Omental fat pad (tissue), 4 donors: ENCODE results near the gene PTPN3. TPM values are rescaled to one million over a fixed set of nuclear protein-coding genes. Genes with fewer than 3 reads are reported as not detected.

Experiments
- ATAC-seq: fragments of 150-250 bp; one replicate; pipeline ENCODE4 v1.9.1; 2016; ENCODE audit warnings: mild to moderate bottlenecking, moderate library complexity; ENCODE audit not compliant: low FRiP score
- DNase-seq: peaks from one replicate; pipeline ENCODE4 v3.0.0-alpha.2; 2019; ENCODE audit warnings: low spot score
- total RNA-seq, 4 donors: library from RNA; depleted of rRNA; stranded (reverse); fragments of >200 nt; gene quantifications; one replicate each; pipeline ENCODE4 v1.1.0, GENCODE V29; 2016
- TF ChIP-seq, protein P1 (sequence below), 3 donors: fragments of 450-650 bp; IDR thresholded peaks; one replicate each; pipeline ENCODE4 v1.5.1; 2016 to 2017; ENCODE audit warnings: antibody characterized with exemption in 3 of 3, mild to moderate bottlenecking in 3 of 3, moderate library complexity in 2 of 3

Gene PTPN3
- total RNA-seq, 4 donors from 2014 or later = 4.1 to 14.6 (median 7.8) TPM

DNA sequence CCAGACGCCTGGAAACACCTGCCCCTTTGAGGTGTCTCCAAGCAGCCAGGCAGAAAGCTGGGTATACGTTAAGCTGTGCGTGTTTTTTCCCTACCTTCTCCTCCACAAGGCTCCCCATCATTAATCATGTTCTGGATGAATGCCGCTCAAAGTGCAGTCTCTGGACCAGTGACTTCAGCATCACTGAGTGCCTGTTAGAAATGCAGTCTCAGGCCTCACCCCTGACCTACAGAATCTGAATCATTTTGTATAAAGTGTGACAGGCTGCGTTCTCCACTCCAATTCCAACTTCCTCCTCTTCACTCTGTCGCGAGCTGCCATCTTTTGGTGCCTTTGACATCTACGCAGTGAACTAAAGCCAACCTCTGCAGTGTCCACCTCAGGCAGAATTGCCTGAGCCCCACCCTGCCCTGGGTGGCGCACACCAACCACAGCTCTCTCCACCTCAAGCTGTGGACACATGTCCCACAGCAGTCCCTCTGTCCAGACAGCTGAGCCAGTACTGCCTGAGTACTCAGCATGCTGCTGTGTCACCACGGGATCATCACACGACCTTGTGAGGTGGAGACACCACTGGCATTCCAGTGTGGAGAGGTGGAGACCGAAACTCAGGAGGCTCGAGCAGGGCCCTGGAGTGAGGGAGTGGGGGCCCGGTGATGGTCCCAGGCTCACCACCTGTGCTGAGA lies 14.2 kb downstream of the PTPN3 start:
- DNase-seq = no peak
- no peak for ATAC-seq
- TF ChIP-seq, protein P1, sequence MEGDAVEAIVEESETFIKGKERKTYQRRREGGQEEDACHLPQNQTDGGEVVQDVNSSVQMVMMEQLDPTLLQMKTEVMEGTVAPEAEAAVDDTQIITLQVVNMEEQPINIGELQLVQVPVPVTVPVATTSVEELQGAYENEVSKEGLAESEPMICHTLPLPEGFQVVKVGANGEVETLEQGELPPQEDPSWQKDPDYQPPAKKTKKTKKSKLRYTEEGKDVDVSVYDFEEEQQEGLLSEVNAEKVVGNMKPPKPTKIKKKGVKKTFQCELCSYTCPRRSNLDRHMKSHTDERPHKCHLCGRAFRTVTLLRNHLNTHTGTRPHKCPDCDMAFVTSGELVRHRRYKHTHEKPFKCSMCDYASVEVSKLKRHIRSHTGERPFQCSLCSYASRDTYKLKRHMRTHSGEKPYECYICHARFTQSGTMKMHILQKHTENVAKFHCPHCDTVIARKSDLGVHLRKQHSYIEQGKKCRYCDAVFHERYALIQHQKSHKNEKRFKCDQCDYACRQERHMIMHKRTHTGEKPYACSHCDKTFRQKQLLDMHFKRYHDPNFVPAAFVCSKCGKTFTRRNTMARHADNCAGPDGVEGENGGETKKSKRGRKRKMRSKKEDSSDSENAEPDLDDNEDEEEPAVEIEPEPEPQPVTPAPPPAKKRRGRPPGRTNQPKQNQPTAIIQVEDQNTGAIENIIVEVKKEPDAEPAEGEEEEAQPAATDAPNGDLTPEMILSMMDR (IDR thresholded peaks at IDR 0.05) = no peak

DNA sequence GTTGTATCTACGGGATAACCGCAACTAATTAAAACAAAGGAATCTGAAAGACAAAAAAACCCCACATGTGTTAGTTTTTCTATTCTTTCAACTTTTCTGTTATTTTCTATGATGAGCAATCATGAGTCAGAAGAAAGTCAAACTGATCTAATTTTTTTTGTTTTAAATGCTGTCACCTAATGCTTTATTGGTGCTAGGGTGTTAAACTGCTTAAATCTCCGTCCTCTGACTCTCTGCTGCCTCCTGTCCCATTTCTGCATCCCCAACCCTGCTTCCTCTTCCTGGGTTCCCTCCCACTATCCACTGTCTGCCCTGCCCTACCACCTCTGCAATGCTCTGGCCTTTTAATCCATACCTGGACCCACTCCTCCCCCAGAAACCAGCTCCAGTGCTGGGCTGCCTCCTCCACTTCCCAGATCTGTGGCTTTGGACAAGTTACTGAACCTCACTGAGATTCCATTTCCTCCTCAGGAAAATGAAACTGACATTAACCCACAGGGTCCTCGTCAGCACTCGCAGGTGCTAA lies 15.7 kb downstream of the PTPN3 start:
- TF ChIP-seq, protein P1 (IDR thresholded peaks at IDR 0.05) = no peak
- DNase-seq = no peak
- peak; percentile 14 for ATAC-seq

DNA sequence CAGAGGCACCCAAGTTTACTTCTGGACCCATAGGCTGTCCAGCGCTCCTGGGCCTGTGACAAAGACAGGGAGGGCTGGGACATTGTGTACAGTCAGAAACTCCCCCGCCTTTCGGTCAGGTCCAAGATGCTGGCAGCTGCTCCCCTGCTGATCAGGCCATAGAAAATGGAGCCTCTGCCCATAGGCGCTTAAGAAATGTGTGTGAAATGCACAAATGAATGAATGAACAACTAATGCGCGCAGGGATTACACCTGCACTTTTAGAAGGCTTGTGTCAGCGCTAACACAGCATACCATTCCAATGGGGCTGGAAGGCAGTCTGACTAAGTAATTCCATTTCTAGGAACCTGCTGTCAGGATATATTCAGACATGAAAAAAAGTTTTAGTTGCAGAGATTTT lies 16.3 kb downstream of the PTPN3 start:
- TF ChIP-seq, protein P1 (IDR thresholded peaks at IDR 0.05) = no peak
- no peak for ATAC-seq
- no peak for DNase-seq

DNA sequence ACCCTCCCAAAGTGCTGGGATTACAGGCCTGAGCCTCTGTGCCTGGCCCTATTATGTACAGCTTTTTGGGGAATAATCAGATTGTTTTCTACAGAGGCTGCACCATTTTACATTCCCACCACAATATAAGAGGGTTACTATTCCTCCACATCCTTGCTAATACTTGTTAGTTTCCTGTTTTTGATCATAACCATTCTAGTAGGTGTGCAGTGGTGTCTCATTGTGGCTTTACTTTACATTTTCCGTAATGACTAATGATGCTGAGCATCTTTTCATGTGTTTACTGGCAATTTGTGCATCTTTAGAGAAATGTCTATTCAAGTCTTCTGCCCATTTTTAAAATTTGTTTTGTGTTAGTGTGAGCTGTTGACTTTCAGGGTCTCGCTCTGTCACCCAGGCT lies 18.3 kb downstream of the PTPN3 start:
- TF ChIP-seq, protein P1 (IDR thresholded peaks at IDR 0.05) = no peak
- DNase-seq (no peak), ATAC-seq (no peak)

DNA sequence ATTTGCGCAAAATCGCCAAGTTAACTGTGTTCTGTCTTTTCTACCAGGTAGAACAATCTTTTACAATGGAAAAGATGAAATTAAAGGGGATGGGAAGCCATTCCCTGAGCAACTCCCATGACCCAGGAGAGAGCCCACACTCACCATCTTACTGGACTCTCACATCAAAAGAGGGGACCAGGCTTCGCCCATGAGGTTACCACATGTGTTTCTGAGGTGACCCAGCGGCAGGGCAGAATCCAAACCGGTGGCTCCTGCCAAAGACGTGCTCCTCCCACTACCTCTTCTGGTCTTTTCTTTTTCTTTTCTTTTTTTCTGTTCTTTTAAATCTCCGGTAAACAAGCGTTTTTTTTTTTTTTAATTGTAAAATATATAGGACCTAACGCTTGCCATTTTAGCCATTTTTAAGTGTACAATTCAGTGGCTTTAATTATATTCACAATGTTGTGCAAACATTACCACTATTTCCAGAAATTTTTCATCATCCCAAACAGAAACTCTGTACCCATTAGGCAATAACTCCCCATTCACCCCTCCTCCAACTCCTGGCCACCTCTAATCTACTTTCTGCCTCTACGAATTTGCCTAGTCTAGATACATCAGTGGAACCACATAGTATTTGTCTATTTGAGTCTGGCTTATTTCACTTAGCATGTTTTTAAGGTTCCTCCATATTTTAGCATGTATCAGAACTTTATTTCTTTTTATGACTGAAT lies 19.3 kb downstream of the PTPN3 start:
- ATAC-seq (no peak), DNase-seq (no peak)
- TF ChIP-seq, protein P1 (IDR thresholded peaks at IDR 0.05) = no peak

DNA sequence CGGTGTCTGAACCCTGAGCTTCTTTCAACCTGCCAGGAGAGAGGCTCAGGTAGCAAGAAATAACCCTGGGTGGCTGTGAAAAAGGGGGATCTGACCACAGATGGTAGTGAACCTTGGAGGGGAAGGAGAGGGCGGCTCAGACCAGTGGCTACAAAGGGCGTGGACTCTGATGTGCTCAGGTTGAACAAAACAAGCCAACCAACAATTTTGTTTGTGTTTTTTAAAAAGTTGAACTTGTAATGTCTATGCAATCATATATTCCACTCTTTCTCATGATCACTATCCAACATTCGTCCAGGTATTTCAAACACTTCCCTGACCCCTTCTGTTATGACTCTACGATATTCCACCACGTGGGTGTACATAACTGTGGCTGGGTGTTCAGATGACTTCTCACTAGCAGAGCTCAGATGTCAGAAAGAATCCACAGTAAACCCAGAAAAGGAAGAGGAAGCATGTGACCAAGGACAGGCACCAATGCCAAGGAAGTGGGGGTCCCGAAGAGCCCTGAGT lies 20.0 kb downstream of the PTPN3 start:
- DNase-seq (no peak), ATAC-seq (no peak)
- TF ChIP-seq, protein P1 (IDR thresholded peaks at IDR 0.05) = no peak
